Aorta (tissue), 5 donors: ENCODE data around the gene FGD3. TPM values are rescaled to one million over a fixed set of nuclear protein-coding genes. Genes with fewer than 3 reads are reported as not detected.

Experiments used
- ATAC-seq: fragments of 200-7000 bp; cut with Tn5 transposase; one replicate; pipeline ENCODE4 v1.9.1; 2022; ENCODE audit warnings: moderate library complexity; ENCODE audit not compliant: low FRiP score
- DNase-seq, 2 donors: peaks; one replicate each; pipeline ENCODE4 v3.0.0-alpha.2; 2020
- H3K27ac ChIP-seq, 2 donors: one replicate each; pipeline ENCODE4 v1.5.1; 2013; ENCODE audit warnings: low read length in 2 of 2, mild to moderate bottlenecking in 2 of 2, moderate library complexity in 2 of 2, control low read depth in 1 of 2, inconsistent platforms in 1 of 2, low read depth in 1 of 2
- H3K27me3 ChIP-seq, 2 donors: one replicate each; pipeline ENCODE4 v1.6.1; 2013; ENCODE audit warnings: control low read depth in 1 of 2, low read length in 1 of 2, mild to moderate bottlenecking in 1 of 2, moderate library complexity in 1 of 2; ENCODE audit not compliant: insufficient read depth in 2 of 2, control insufficient read depth in 1 of 2
- H3K36me3 ChIP-seq, 2 donors: one replicate each; pipeline ENCODE4 v1.6.1; 2013; ENCODE audit warnings: control low read depth in 1 of 2, low read length in 1 of 2, mild to moderate bottlenecking in 1 of 2; ENCODE audit not compliant: insufficient read depth in 2 of 2, control insufficient read depth in 1 of 2
- H3K4me1 ChIP-seq, 2 donors: one replicate each; pipeline ENCODE4 v1.6.1; 2013; ENCODE audit warnings: low read length in 2 of 2, control low read depth in 1 of 2, mild to moderate bottlenecking in 1 of 2, moderate library complexity in 1 of 2; ENCODE audit not compliant: insufficient read depth in 2 of 2, control insufficient read depth in 1 of 2
- H3K4me3 ChIP-seq, 2 donors: one replicate each; pipeline ENCODE4 v1.5.1; 2013; ENCODE audit warnings: low read length in 2 of 2, control low read depth in 1 of 2, mild to moderate bottlenecking in 1 of 2
- H3K9me3 ChIP-seq: one replicate; pipeline ENCODE4 v1.6.1; 2013; ENCODE audit warnings: mild to moderate bottlenecking, low read length; ENCODE audit not compliant: control insufficient read depth
- WGBS, 2 donors: extraction: QIAGEN DNeasy Blood & Tissue Kit; methylation state at CpG; one replicate each; pipeline ENCODE4 v1.1.7; 2013; 5-methylcytosine and 5-hydroxymethylcytosine counted together
- intact Hi-C, 2 donors: fragments of 100-400 bp; cut with DNase I; formaldehyde crosslinking; loops; one replicate each; pipeline versions ENCODE4 v1.14.2 to v1.15.0; 2022
- polyA plus RNA-seq, 2 donors: library from polyadenylated mRNA; stranded (reverse); fragments of 200-250 nt; gene quantifications; one replicate each; pipeline ENCODE4 v1.2.3, GENCODE V29; 2013
- total RNA-seq, 2 donors: library from RNA; stranded (reverse); fragmentation: NEBNext Ultra II Directional; extraction: Animal tissue kit (Norgen Biotek cat#: 25700); gene quantifications; one replicate each; pipeline ENCODE4 v1.2.1, GENCODE V29; 2021
- donor health status: healthy with polysubstance abuse.
- donor health status: Bipolar disorder and iron deficiency.
- donor health status: DM: no; HTN: no; CAD: no.
- donor health status: DM: no; HTN: no; CAD: no.
- donor health status: DM: yes; HTN: yes; CAD: no.

Gene FGD3
- total and polyA plus RNA-seq, 4 donors: 0.69 to 13.4 (median 5.8) TPM

DNA sequence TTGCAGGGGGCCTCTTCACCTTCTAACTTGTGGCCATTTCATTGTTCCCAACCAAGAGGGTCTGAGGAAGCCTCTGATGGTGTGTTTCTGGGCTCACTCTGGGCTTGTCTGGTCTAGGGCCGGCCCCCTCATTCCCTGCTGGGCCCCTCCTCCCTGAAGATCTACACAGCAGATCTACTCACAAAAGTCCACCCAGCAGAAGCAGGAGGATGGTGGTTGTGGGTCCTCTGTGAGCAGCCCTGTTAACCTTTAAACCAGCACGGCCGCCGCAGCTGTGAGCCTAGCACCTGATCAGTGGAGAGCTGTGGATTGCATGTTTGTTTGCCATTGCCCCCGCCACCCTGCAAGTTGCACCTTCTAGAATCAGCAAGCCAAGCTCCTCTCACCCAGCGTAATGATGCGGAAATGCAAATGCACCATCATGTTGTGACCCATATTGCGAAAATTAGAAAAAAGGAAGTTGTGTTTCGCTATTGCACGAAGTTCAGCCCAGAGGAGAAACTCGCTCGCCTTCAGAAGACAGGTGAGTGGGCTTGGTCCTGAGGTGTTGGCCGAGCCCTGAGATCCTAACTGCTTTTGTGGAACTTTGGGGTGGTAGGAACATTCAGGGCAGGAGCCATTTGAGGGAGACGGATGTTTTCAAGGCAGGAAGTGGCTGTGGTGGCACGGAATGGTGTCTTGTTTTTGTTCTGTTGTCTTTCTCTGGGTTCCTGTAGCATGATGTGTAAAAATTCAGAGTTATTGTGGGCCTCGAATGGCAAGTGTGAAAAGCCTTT, 16.7 kb downstream of the FGD3 start:
- 83% methylated on average over 16 of the region's 16 CpGs for WGBS, 2 donors
- no peaks in the 10 kb centered on the region for H3K27me3 ChIP-seq
- H3K4me3 ChIP-seq: no peak overlapping the region
- peak in 1 of 2 donors; percentile 64 for DNase-seq
- H3K27ac ChIP-seq: no peak overlapping the region
- peak; percentile 31 for ATAC-seq
- no peaks in the 10 kb centered on the region for H3K4me1 ChIP-seq
- H3K36me3 ChIP-seq: no peaks in the 10 kb centered on the region
- intact Hi-C loops: no loop called here
- peaks cover 4% of the 10 kb centered on the region for H3K9me3 ChIP-seq

DNA sequence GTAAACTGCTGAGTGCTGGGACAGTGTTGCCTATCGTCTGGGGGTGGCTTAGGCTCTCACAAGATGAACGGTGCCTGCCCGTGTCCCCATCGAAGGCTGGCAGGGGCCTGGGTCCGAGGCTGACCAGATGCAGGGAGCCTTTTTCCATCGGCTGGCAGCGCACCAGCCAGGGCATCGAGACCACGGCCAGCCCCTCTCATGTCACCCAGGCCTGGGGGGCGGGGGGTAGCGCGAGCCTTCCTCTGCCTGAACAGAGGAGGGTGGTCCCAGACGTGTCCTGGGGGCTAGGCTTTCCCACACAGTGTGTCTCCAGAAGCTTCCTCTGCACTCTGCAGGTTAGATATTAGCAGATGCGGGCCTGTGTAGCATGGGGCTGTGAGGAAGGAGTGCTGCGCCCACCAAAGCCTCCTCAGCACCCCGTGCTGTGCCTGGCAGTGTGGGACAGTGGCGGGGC, 17.3 kb downstream of the FGD3 start:
- DNase-seq: no peak
- Histone ChIP-seq H3K9me3 (peaks cover 4% of the 10 kb centered on the region), H3K27ac (no peak overlapping the region), H3K36me3 (no peaks in the 10 kb centered on the region), H3K4me3 (no peak overlapping the region), H3K27me3 (no peaks in the 10 kb centered on the region), H3K4me1 (no peaks in the 10 kb centered on the region)
- intact Hi-C loops: no loop called here
- 81 to 83% methylated on average over 17 of the region's 17 CpGs for WGBS, 2 donors
- peak; percentile 27 for ATAC-seq

GRCh38 chr9:92965061-92965758, 17.9 kb downstream of the FGD3 start:
- Histone ChIP-seq H3K9me3 (peaks cover 4% of the 10 kb centered on the region), H3K4me1 (no peaks in the 10 kb centered on the region), H3K27ac (no peak overlapping the region), H3K4me3 (no peak overlapping the region), H3K36me3 (no peaks in the 10 kb centered on the region), H3K27me3 (no peaks in the 10 kb centered on the region)
- DNase-seq: peak in 1 of 2 donors; percentile 67
- intact Hi-C loops: no loop called here
- 82 to 85% methylated on average over 18 to 19 of the region's 19 CpGs for WGBS, 2 donors
- ATAC-seq: no peak

GRCh38 chr9:92965759-92966517, 18.6 kb downstream of the FGD3 start:
- no peak overlapping the region for H3K4me3 ChIP-seq
- ATAC-seq (no peak), DNase-seq (no peak)
- WGBS, 2 donors: 81 to 83% methylated on average over 17 of the region's 17 CpGs
- H3K4me1 ChIP-seq: no peaks in the 10 kb centered on the region
- H3K27ac ChIP-seq: no peak overlapping the region
- intact Hi-C loops: no loop called here
- H3K9me3 ChIP-seq: peaks cover 4% of the 10 kb centered on the region
- no peaks in the 10 kb centered on the region for H3K27me3 ChIP-seq
- H3K36me3 ChIP-seq: no peaks in the 10 kb centered on the region

DNA sequence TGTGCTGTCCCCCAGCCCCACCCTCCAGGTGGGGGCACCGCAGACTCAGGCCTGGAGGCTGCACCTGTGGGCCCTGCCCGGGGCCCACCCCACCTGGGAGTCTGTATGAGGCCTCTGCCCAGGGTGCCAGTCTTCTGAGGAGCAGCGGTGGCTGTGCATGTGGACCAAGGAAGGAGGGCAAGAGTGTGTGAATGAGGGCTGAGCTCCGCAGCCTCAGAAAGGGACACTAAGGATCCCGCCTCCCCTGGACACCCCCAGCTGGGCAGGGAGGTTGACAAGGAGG, 19.1 kb downstream of the FGD3 start:
- ATAC-seq (no peak), DNase-seq (no peak)
- H3K27ac ChIP-seq: no peak overlapping the region
- no peaks in the 10 kb centered on the region for H3K4me1 ChIP-seq
- intact Hi-C loops: no loop called here
- H3K4me3 ChIP-seq: no peak overlapping the region
- H3K36me3 ChIP-seq: no peaks in the 10 kb centered on the region
- no peaks in the 10 kb centered on the region for H3K27me3 ChIP-seq
- H3K9me3 ChIP-seq: peaks cover 4% of the 10 kb centered on the region
- 89 to 96% methylated on average over 5 of the region's 5 CpGs for WGBS, 2 donors

- H3K36me3 ChIP-seq: no peaks in the 10 kb centered on the region
- DNase-seq: no peak
- intact Hi-C loops: no loop called here
- no peaks in the 10 kb centered on the region for H3K9me3 ChIP-seq
- H3K4me3 ChIP-seq: no peak overlapping the region
- no peaks in the 10 kb centered on the region for H3K27me3 ChIP-seq
- no peak for ATAC-seq
- no peaks in the 10 kb centered on the region for H3K4me1 ChIP-seq
- H3K27ac ChIP-seq: no peak overlapping the region
- WGBS, 2 donors: 76% methylated on average over 8 of the region's 8 CpGs
Observed at GRCh38 chr9:92968081-92968480, 20.8 kb downstream of the FGD3 start.

DNA sequence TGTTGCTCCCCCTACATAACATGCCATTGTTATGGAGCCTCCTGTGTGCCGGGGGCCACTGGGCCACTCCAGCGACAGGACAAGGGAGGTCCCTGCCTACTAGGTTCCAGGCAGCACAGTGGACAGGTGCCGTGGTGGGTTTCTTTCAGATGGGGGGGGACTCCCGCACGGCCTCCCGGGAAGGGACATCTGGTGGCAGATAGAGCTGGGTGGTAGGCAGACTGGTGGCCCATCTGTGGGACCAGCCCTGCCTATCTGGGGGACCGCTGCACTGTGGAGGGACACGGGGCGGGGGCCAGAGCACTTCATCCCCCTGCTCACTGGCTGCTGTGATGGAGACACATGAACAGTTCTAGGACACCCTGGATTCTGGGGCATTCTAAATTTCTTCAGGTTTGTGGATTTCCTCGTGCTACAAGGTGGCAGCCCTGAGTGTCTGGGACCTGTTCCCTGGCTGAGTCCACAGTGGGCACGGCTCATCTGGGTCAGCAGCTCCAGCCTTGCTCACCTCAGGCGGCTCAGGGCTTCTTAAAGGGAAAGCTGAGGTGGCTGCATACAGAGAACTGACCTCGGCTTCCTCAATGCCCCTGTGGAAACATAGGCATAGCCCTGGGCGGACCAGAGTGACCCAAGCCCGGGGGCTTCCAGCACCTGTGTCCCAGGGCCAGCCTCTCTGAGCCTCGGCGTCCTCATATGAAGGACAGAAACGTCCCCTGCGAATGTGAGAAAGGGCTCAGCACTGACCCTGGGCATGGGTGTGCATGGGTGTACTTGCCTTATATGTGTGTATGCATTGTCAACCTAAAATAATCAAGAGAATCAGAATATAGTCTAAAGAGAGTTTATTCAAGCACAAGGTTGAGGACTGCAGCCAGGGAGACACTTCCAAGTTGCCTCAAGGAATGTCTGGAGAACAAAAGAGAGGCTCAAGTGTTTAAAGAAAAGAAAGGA, 22.5 kb downstream of the FGD3 start:
- no peaks in the 10 kb centered on the region for H3K4me1 ChIP-seq
- H3K9me3 ChIP-seq: no peaks in the 10 kb centered on the region
- H3K4me3 ChIP-seq: no peak overlapping the region
- no peaks in the 10 kb centered on the region for H3K27me3 ChIP-seq
- no peak for DNase-seq
- no peak overlapping the region for H3K27ac ChIP-seq
- H3K36me3 ChIP-seq: no peaks in the 10 kb centered on the region
- WGBS, 2 donors: 85 to 86% methylated on average over 19 of the region's 19 CpGs
- intact Hi-C loops: no loop called here
- no peak for ATAC-seq

- no peak for ATAC-seq
- no peaks in the 10 kb centered on the region for H3K4me1 ChIP-seq
Observed at GRCh38 chr9:92970467-92970923, 23.2 kb downstream of the FGD3 start.

More at GRCh38 chr9:92970467-92970923, 23.2 kb downstream of the FGD3 start:
- no peaks in the 10 kb centered on the region for H3K36me3 ChIP-seq
- no peak for DNase-seq
- no peaks in the 10 kb centered on the region for H3K9me3 ChIP-seq
- no peaks in the 10 kb centered on the region for H3K27me3 ChIP-seq
- 71 to 72% methylated on average over 5 of the region's 5 CpGs for WGBS, 2 donors
- no peak overlapping the region for H3K27ac ChIP-seq
- H3K4me3 ChIP-seq: no peak overlapping the region
- intact Hi-C loops: no loop called here
